PFSK-1 (cell line): Measurements from ENCODE around the gene HMG20B.

ENCODE experiments used
- FOXP2 ChIP-seq: optimal IDR thresholded peaks from 2 replicates; pipeline ENCODE3; 2011; ENCODE audit warnings: borderline replicate concordance, control low read depth, inconsistent platforms; ENCODE audit not compliant: insufficient read depth; ENCODE audit errors: extremely low read length, extremely low read depth
- POLR2AphosphoS5 ChIP-seq: IDR thresholded peaks from 2 replicates; pipeline ENCODE4 v1.6.1; 2012; ENCODE audit warnings: low read depth, mild to moderate bottlenecking, control low read depth, low read length, moderate library complexity
- REST ChIP-seq, 2 experiments: IDR thresholded peaks; 2 replicates each; pipeline versions ENCODE4 v1.6.1 to v1.8.0; 2011 to 2012; ENCODE audit warnings: low read depth in 2 of 2, low read length in 2 of 2, control low read depth in 1 of 2, inconsistent platforms in 1 of 2, mild to moderate bottlenecking in 1 of 2, moderate library complexity in 1 of 2; ENCODE audit not compliant: insufficient read depth in 1 of 2
- SIN3A ChIP-seq: IDR thresholded peaks from 2 replicates; pipeline ENCODE4 v1.6.1; 2012; ENCODE audit warnings: mild to moderate bottlenecking, low read length, moderate library complexity, borderline replicate concordance; ENCODE audit not compliant: insufficient read depth
- TAF1 ChIP-seq: IDR thresholded peaks from 2 replicates; pipeline ENCODE4 v1.6.1; 2012; ENCODE audit warnings: low read length, control low read depth, borderline replicate concordance; ENCODE audit not compliant: insufficient read depth

GRCh38 chr19:3548606-3549005, 24.1 kb upstream of the HMG20B start:
- TF ChIP-seq REST (IDR thresholded peaks at IDR 0.05; ENCODE audit: insufficient read depth in 1 of 2, low read depth in 2 of 2, low read length in 2 of 2) (no peak), TAF1 (no peak), POLR2AphosphoS5 (no peak), SIN3A (no peak), FOXP2 (no peak)
